GM23248 (cell line): ENCODE data around the gene SGSM2. TPM values are rescaled to one million over a fixed set of nuclear protein-coding genes. Genes with fewer than 3 reads are reported as not detected.
A peak's percentile ranks its signal among the peaks of the same experiment; 100 is the strongest.

Experiments used
- DNase-seq: peaks from one replicate; pipeline ENCODE4 v3.0.0-alpha.2; 2015
- H2AFZ ChIP-seq: fragments of 200-600 bp; sonication (generic); 2 replicates; pipeline ENCODE4 v1.6.1; 2016; ENCODE audit warnings: antibody characterized with exemption
- H3F3A ChIP-seq: fragments of 200-600 bp; sonication (generic); 2 replicates; pipeline ENCODE4 v1.6.1; 2016; ENCODE audit warnings: mild to moderate bottlenecking, antibody characterized with exemption, mixed run types; ENCODE audit not compliant: insufficient read depth
- H3K27ac ChIP-seq: fragments of 200-600 bp; sonication (generic); 2 replicates; pipeline ENCODE4 v1.5.1; 2016; ENCODE audit warnings: mild to moderate bottlenecking
- H3K27me3 ChIP-seq: fragments of 200-600 bp; sonication (generic); replicated peaks from 2 replicates; pipeline ENCODE4 v1.6.1; 2016; ENCODE audit warnings: mild to moderate bottlenecking; ENCODE audit not compliant: insufficient read depth
- H3K36me3 ChIP-seq: fragments of 200-600 bp; sonication (generic); 2 replicates; pipeline ENCODE4 v1.6.1; 2016; ENCODE audit warnings: low read depth, mild to moderate bottlenecking
- H3K4me1 ChIP-seq: fragments of 200-600 bp; sonication (generic); 2 replicates; pipeline ENCODE4 v1.6.1; 2016; ENCODE audit warnings: mild to moderate bottlenecking; ENCODE audit not compliant: insufficient read depth
- H3K4me2 ChIP-seq: fragments of 200-600 bp; sonication (generic); one replicate; pipeline ENCODE4 v1.6.1; 2016; ENCODE audit warnings: mild to moderate bottlenecking; ENCODE audit not compliant: unreplicated experiment
- H3K4me3 ChIP-seq: fragments of 200-600 bp; sonication (generic); 2 replicates; pipeline ENCODE4 v1.5.1; 2016; ENCODE audit warnings: mild to moderate bottlenecking
- H3K79me2 ChIP-seq: fragments of 200-600 bp; sonication (generic); 2 replicates; pipeline ENCODE4 v1.6.1; 2016; ENCODE audit warnings: mild to moderate bottlenecking; ENCODE audit not compliant: insufficient read depth
- H3K9ac ChIP-seq: fragments of 200-600 bp; sonication (generic); 2 replicates; pipeline ENCODE4 v1.6.1; 2016; ENCODE audit warnings: mild to moderate bottlenecking
- H3K9me2 ChIP-seq: fragments of 200-600 bp; sonication (generic); 2 replicates; pipeline ENCODE4 v1.6.1; 2016; ENCODE audit warnings: mixed run types, mild to moderate bottlenecking, moderate library complexity; ENCODE audit not compliant: insufficient read depth
- H3K9me3 ChIP-seq: fragments of 200-600 bp; sonication (generic); one replicate; pipeline ENCODE4 v1.6.1; 2017; ENCODE audit warnings: low read depth
- H4K20me1 ChIP-seq: fragments of 200-600 bp; sonication (generic); 2 replicates; pipeline ENCODE4 v1.6.0; 2016; ENCODE audit not compliant: insufficient read depth
- EZH2 ChIP-seq: fragments of 200-600 bp; sonication (generic); IDR thresholded peaks from 2 replicates; pipeline ENCODE4 v1.6.1; 2018; ENCODE audit warnings: antibody characterized with exemption, mild to moderate bottlenecking; ENCODE audit not compliant: insufficient read depth, poor library complexity, severe bottlenecking
- EZH2phosphoT487 ChIP-seq: fragments of 200-600 bp; sonication (generic); IDR thresholded peaks from 2 replicates; pipeline ENCODE4 v1.6.1; 2018; ENCODE audit warnings: antibody characterized with exemption, moderate library complexity, mild to moderate bottlenecking, low read depth; ENCODE audit not compliant: insufficient read depth
- WGBS, 2 experiments: methylation state at CpG; one replicate each; pipeline ENCODE4 v1.1.6; 2015 to 2017; ENCODE audit warnings: low lambda C conversion rate in 2 of 2, low coverage in 1 of 2; ENCODE audit errors: missing lambda C conversion rate in 2 of 2; 5-methylcytosine and 5-hydroxymethylcytosine counted together
- in situ Hi-C: fragments of 300-500 bp; cut with MboI; formaldehyde crosslinking; loops from 2 replicates; pipeline ENCODE4 v1.15.0; 2020
- polyA plus RNA-seq: library from polyadenylated mRNA; unstranded; fragments of >200 nt; fragmentation: Nextera tagmentation; extraction: Ambion mirVana; gene quantifications from 2 replicates; pipeline ENCODE4 v1.2.1, GENCODE V29; 2016
- total RNA-seq: library from RNA; depleted of rRNA; stranded (reverse); fragments of >200 nt; shearing (Covaris generic); gene quantifications from 2 replicates; pipeline ENCODE4 v1.2.3, GENCODE V29; 2014

Gene SGSM2
- total and polyA plus RNA-seq, 2 experiments from 2014 or later: 19.8 to 32.3 TPM

DNA sequence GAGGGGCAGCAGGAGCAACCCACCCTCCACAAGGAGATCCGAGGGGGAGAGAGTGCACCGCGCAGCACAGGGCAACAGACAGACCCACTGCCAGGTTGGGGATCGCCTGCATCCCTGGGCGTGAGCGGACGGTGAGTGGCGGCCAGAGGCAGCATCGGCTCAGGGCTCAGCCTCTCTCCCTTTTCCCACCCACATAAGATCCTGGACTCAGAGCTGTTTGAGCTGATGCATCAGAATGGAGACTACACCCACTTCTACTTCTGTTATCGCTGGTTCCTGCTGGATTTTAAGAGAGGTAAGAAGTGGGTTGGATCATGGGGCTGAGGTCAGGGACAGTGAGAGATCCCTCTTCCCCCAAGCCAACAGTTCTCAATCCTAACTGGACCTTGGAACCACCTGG lies 40.4 kb downstream of the SGSM2 start:
- Histone ChIP-seq H3K9me2 (no peaks in the 10 kb centered on the region), H3K27me3 (no peaks in the 10 kb centered on the region), H3K4me3 (no peak overlapping the region), H2AFZ (no peak overlapping the region), H3K79me2 (no peaks in the 10 kb centered on the region), H3K4me1 (no peaks in the 10 kb centered on the region), H3K9me3 (no peaks in the 10 kb centered on the region), H3F3A (no peaks in the 10 kb centered on the region; the same call in 1 of the 2 replicates), H4K20me1 (no peaks in the 10 kb centered on the region), H3K27ac (no peak overlapping the region), H3K9ac (no peak overlapping the region), H3K36me3 (no peaks in the 10 kb centered on the region), H3K4me2 (no peak overlapping the region)
- 90 to 92% methylated on average over 10 of the region's 10 CpGs for WGBS, 2 experiments
- in situ Hi-C loops: no loop called here
- TF ChIP-seq EZH2: no peak
- no peak for TF ChIP-seq EZH2phosphoT487
- no peak for DNase-seq

DNA sequence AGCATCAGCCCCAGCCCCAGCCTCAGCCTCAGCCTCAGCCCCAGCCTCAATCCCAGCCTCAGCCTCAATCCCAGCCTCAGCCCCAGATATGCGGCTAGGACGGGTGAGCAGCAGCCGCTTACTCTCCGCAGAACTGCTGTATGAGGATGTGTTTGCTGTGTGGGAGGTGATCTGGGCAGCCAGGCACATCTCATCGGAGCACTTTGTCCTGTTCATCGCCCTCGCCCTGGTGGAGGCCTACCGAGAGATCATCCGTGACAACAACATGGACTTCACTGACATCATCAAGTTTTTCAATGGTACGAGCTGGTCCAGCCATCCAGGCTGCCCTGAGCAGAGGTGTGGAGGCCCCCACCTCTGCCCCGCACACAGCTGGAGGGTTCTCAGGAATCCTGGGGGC lies 41.6 kb downstream of the SGSM2 start:
- H3K27ac ChIP-seq: no peak overlapping the region
- no peak overlapping the region for H3K4me3 ChIP-seq
- no peak overlapping the region for H3K9ac ChIP-seq
- H3K36me3 ChIP-seq: no peaks in the 10 kb centered on the region
- H3F3A ChIP-seq: no peaks in the 10 kb centered on the region; the same call in 1 of the 2 replicates
- no peaks in the 10 kb centered on the region for H3K9me2 ChIP-seq
- no peak overlapping the region for H2AFZ ChIP-seq
- no peaks in the 10 kb centered on the region for H3K4me1 ChIP-seq
- 95 to 96% methylated on average over 11 of the region's 11 CpGs for WGBS, 2 experiments
- TF ChIP-seq EZH2 (no peak), EZH2phosphoT487 (no peak)
- no peaks in the 10 kb centered on the region for H3K27me3 ChIP-seq
- no peak for DNase-seq
- no peaks in the 10 kb centered on the region for H4K20me1 ChIP-seq
- no peaks in the 10 kb centered on the region for H3K9me3 ChIP-seq
- in situ Hi-C loops: no loop called here
- H3K4me2 ChIP-seq: no peak overlapping the region
- H3K79me2 ChIP-seq: no peaks in the 10 kb centered on the region

DNA sequence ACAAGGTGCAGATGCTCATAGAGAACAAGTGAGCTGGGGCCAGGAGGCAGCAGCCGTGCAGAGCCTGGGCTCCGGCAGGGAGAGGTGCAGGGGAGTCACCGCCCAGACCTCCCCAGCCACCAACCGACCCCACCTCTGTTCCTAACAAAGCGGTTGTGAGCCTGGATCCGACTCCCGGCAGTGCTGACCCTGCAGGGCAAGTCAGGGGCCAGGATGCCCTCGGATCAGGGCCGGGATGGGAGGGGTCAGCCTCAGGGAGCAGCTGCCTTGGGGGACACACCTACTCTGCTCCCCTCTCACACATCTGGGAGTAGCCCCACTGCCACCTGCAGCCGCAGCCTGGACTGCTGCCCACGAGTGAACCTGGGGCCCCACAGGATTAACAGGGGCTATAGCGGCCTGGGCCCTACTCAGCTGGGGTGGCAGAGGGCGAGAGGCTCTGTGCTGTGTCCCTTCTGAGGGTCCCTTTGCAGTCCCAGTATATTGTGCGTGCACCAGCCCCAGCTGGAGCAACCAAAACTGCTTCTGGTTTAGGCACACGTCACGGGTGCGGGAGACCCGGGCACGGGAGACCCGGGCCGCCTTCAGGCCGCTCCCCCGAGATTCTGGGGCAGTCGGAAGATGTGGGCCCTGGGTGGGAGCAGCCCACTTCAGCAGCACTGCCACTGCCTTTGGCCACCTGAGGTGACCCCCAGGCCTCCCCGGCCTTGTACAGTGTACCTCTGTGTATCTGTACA lies 42.4 kb downstream of the SGSM2 start:
- no peak overlapping the region for H3K9ac ChIP-seq
- no peaks in the 10 kb centered on the region for H3F3A ChIP-seq
- no peak for DNase-seq
- H2AFZ ChIP-seq: no peak overlapping the region
- no peaks in the 10 kb centered on the region for H3K79me2 ChIP-seq
- in situ Hi-C loops: no loop called here
- no peak for TF ChIP-seq EZH2
- TF ChIP-seq EZH2phosphoT487: no peak
- no peaks in the 10 kb centered on the region for H3K36me3 ChIP-seq
- no peak overlapping the region for H3K4me3 ChIP-seq
- H3K27me3 ChIP-seq: no peaks in the 10 kb centered on the region
- H3K4me1 ChIP-seq: no peaks in the 10 kb centered on the region
- 85 to 87% methylated on average over 23 to 25 of the region's 25 CpGs for WGBS, 2 experiments
- no peaks in the 10 kb centered on the region for H3K9me3 ChIP-seq
- no peak overlapping the region for H3K4me2 ChIP-seq
- H4K20me1 ChIP-seq: no peaks in the 10 kb centered on the region
- H3K9me2 ChIP-seq: no peaks in the 10 kb centered on the region
- H3K27ac ChIP-seq: no peak overlapping the region

DNA sequence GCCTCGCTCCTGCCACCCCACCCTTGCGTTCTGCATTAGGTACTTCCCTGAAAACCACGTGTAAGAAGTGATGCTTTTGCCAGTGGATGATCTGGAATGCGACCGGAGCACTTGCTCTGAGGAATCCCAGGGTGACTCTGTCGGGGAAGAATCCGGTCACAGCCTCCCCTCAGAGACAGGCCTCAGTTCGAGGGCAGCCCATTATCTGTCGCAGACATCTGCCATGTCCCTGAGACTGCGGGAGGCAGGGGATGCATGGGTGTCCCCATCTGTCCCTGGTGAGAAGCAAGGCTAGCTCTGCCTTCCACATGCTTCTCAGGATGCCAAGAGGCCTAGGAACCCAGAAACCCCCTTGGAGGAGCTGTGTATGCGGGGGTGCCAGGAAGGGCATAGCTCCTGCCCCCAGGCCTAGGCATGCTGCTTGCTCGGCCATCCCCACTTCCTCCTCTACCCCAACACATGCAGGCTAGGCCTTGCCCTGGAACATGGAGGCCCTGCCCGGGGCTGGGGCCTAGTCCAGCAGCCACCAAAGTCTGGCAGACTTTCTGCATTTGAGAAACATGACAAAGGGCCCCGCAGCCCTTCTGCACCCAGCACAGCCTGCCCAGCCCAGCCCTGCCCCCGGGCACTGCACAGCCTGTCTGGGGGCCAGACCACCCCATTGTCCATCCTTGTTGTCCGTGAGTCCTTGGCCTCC lies 43.1 kb downstream of the SGSM2 start:
- Histone ChIP-seq H3K36me3 (no peaks in the 10 kb centered on the region), H3K9me3 (no peaks in the 10 kb centered on the region), H3K4me3 (no peak overlapping the region), H4K20me1 (no peaks in the 10 kb centered on the region), H2AFZ (no peak overlapping the region), H3K9ac (no peak overlapping the region), H3K27me3 (no peaks in the 10 kb centered on the region), H3K79me2 (0 out of 2 replicates have a peak, but pooled peaks cover 1% of the 10 kb centered on the region), H3K4me1 (no peaks in the 10 kb centered on the region), H3K27ac (0 out of 2 replicates have a peak overlapping the region, but pooled peaks have one; percentile 15), H3F3A (no peaks in the 10 kb centered on the region), H3K9me2 (no peaks in the 10 kb centered on the region), H3K4me2 (no peak overlapping the region)
- DNase-seq: no peak
- WGBS, 2 experiments: 52 to 64% methylated on average over 16 of the region's 16 CpGs
- in situ Hi-C loops: no loop called here
- no peak for TF ChIP-seq EZH2
- TF ChIP-seq EZH2phosphoT487: no peak
